Thyroid gland (tissue), 4 donors: ENCODE measurements around the gene SLC51A. TPM values are rescaled to one million over a fixed set of nuclear protein-coding genes. Genes with fewer than 3 reads are reported as not detected.
"Not testable (repeated sequence)": the region's sequence is repeated elsewhere in the genome, so short reads cannot be mapped to it uniquely, and the experiment has no call there.

Source experiments
- DNase-seq, 2 donors: peaks; one replicate each; pipeline ENCODE4 v3.0.0-alpha.2; 2019
- H3K27ac ChIP-seq, 3 donors: fragments of 200-600 bp; sonication (generic); 1 replicate in 2 of 3; 2 replicates in 1 of 3; pipeline ENCODE4 v1.5.1; 2016 to 2019; ENCODE audit warnings: mild to moderate bottlenecking in 1 of 3, moderate library complexity in 1 of 3
- H3K27me3 ChIP-seq: fragments of 200-600 bp; sonication (generic); one replicate; pipeline ENCODE4 v1.5.1; 2019
- H3K36me3 ChIP-seq, 2 donors: fragments of 200-600 bp; sonication (generic); one replicate each; pipeline ENCODE4 v1.5.1; 2016 to 2019
- H3K4me1 ChIP-seq, 2 donors: fragments of 200-600 bp; sonication (generic); one replicate each; pipeline ENCODE4 v1.5.1; 2017 to 2019
- H3K4me3 ChIP-seq, 3 donors: fragments of 200-600 bp; sonication (generic); replicated peaks in 1 of 3; 1 replicate in 2 of 3; 2 replicates in 1 of 3; pipeline ENCODE4 v1.5.1; 2016; ENCODE audit warnings: mild to moderate bottlenecking in 1 of 3
- H3K9me3 ChIP-seq: fragments of 200-600 bp; sonication (generic); one replicate; pipeline ENCODE4 v1.5.1; 2017
- CTCF ChIP-seq, 6 experiments: fragments of 200-600 bp in 3 of 6; fragments of 450-650 bp in 3 of 6; sonication (generic) in 3 of 6; IDR thresholded peaks; one replicate each; pipeline ENCODE4 v1.5.1; 2016 to 2019; ENCODE audit warnings: antibody characterized with exemption in 6 of 6, mild to moderate bottlenecking in 2 of 6, inconsistent platforms in 1 of 6, moderate library complexity in 1 of 6
- POLR2A ChIP-seq, 2 donors: fragments of 450-650 bp; IDR thresholded peaks; one replicate each; pipeline ENCODE4 v1.6.1; 2017; ENCODE audit warnings: antibody characterized with exemption in 2 of 2, mild to moderate bottlenecking in 2 of 2, moderate library complexity in 1 of 2
- WGBS, 2 donors: methylation state at CpG; one replicate each; pipeline ENCODE4 v1.1.5; 2017; 5-methylcytosine and 5-hydroxymethylcytosine counted together
- intact Hi-C: fragments of 100-400 bp; cut with DNase I; formaldehyde crosslinking; loops from one replicate; pipeline ENCODE4 v1.15.1; 2023
- total RNA-seq, 4 donors: library from RNA; depleted of rRNA; stranded (reverse); fragments of >200 nt; gene quantifications; one replicate each; pipeline ENCODE4 v1.2.3, GENCODE V29; 2016

The SLC51A gene
- total RNA-seq, 4 donors from 2014 or later: 0.56 to 0.63 TPM; not detected in 2

- 84 to 90% methylated on average over 6 to 13 of the region's 24 CpGs for WGBS, 2 donors
- intact Hi-C loops: no loop called here
These were observed 7.2 kb upstream of the SLC51A start for GRCh38 chr3:196208942-196209695.

GRCh38 chr3:196209944-196210672 is 6.2 kb upstream of the SLC51A start:
- DNase-seq, H3K4me3 ChIP-seq, H3K36me3 ChIP-seq, H3K4me1 ChIP-seq, H3K27me3 ChIP-seq, H3K27ac ChIP-seq, H3K9me3 ChIP-seq, intact Hi-C loops: not testable (repeated sequence)
- 88 to 96% methylated on average over 11 of the region's 11 CpGs for WGBS, 2 donors

More at GRCh38 chr3:196208942-196209695, 7.2 kb upstream of the SLC51A start:
- H3K9me3 ChIP-seq: no peaks in the 10 kb centered on the region
- H3K27me3 ChIP-seq: no peaks in the 10 kb centered on the region
- TF ChIP-seq CTCF (IDR thresholded peaks at IDR 0.05) (no peak), POLR2A (IDR thresholded peaks at IDR 0.05) (no peak)
- H3K4me1 ChIP-seq: no peaks in the 10 kb centered on the region
- DNase-seq: no peak
- no peak overlapping the region for H3K27ac ChIP-seq
- no peak overlapping the region for H3K4me3 ChIP-seq
- H3K36me3 ChIP-seq: no peaks in the 10 kb centered on the region

GRCh38 chr3:196210673-196211556 is 5.4 kb upstream of the SLC51A start, which contains the start of gene ZDHHC19:
ZDHHC19 (minus strand) TSS chr3:196211400; CDS start chr3:196211315, 85 bp downstream.
- no peak for DNase-seq
- Histone ChIP-seq H3K9me3 (no peaks in the 10 kb centered on the region), H3K4me3 (no peak within 1 kb of the TSS), H3K4me1 (no peaks in the 10 kb centered on the region), H3K36me3 (no peaks in the 10 kb centered on the region), H3K27ac (no peak within 1 kb of the TSS), H3K27me3 (no peaks in the 10 kb centered on the region)
- TF ChIP-seq POLR2A (IDR thresholded peaks at IDR 0.05): no peak
- no peak for TF ChIP-seq CTCF (IDR thresholded peaks at IDR 0.05)
- intact Hi-C loops: no loop called here
- WGBS, 2 donors: 72 to 79% methylated on average over 18 to 23 of the region's 23 CpGs

- H3K36me3 ChIP-seq: no peaks in the 10 kb centered on the region
- 88 to 91% methylated on average over 11 to 16 of the region's 16 CpGs for WGBS, 2 donors
- no peak overlapping the region for H3K4me3 ChIP-seq
- intact Hi-C loops: no loop called here
- TF ChIP-seq POLR2A (IDR thresholded peaks at IDR 0.05) (no peak), CTCF (IDR thresholded peaks at IDR 0.05) (no peak)
- no peak for DNase-seq
- no peaks in the 10 kb centered on the region for H3K9me3 ChIP-seq
- H3K27me3 ChIP-seq: no peaks in the 10 kb centered on the region
- peaks cover 0 to 7% of the 10 kb centered on the region in 2 donors for H3K4me1 ChIP-seq
- H3K27ac ChIP-seq: no peak overlapping the region
These were observed 1.4 kb upstream of the SLC51A start for GRCh38 chr3:196214783-196215441.

GRCh38 chr3:196215493-196216020 is 777 bp upstream of the SLC51A start:
- peaks cover 0 to 7% of the 10 kb centered on the region in 2 donors for H3K4me1 ChIP-seq
- intact Hi-C loops: no loop called here

More at GRCh38 chr3:196215493-196216020, 777 bp upstream of the SLC51A start:
- H3K27ac ChIP-seq: no peak overlapping the region
- H3K36me3 ChIP-seq: no peaks in the 10 kb centered on the region
- H3K27me3 ChIP-seq: no peaks in the 10 kb centered on the region
- TF ChIP-seq CTCF (IDR thresholded peaks at IDR 0.05) (no peak), POLR2A (IDR thresholded peaks at IDR 0.05) (no peak)
- H3K4me3 ChIP-seq: no peak overlapping the region
- no peak for DNase-seq
- no peaks in the 10 kb centered on the region for H3K9me3 ChIP-seq
- 81 to 85% methylated on average over 10 of the region's 10 CpGs for WGBS, 2 donors
